Lung (tissue), 4 donors: ENCODE results near the gene BLVRA. TPM values are rescaled to one million over a fixed set of nuclear protein-coding genes. Genes with fewer than 3 reads are reported as not detected.

Experiments
- polyA plus RNA-seq, 2 donors: library from polyadenylated mRNA; stranded (reverse); fragments of 200-250 nt; gene quantifications; one replicate each; pipeline ENCODE4 v1.2.1, GENCODE V29; 2013
- total RNA-seq, 2 donors: library from RNA; depleted of rRNA in 1 of 2; stranded (reverse); fragments of >200 nt in 1 of 2; gene quantifications; one replicate each; pipeline ENCODE4 v1.2.1, GENCODE V29; 2014 to 2021
- donor health status: Bipolar disorder and iron deficiency.
- donor health status: healthy.
- donor health status: DM: yes; HTN: yes; CAD: no.

Gene BLVRA
- total and polyA plus RNA-seq, 4 donors, result 25.9 to 143 (median 97.1) TPM

Other genes starting within 250 kb of the BLVRA start
- gene STK17A, start 175.6 kb upstream of the BLVRA start, total RNA-seq, result 10 to 100 TPM; 25.8 to 34.7 TPM
- gene STK17A, start 175.6 kb upstream of the BLVRA start, polyA plus RNA-seq, result 10 to 100 TPM; 11.7 to 18.2 TPM
- 10 to 100 TPM; 47.7 to 92.1 TPM for gene COA1, start 29.2 kb upstream of the BLVRA start, total RNA-seq
- gene COA1, start 29.2 kb upstream of the BLVRA start, polyA plus RNA-seq, result 10 to 100 TPM; 35.0 to 37.6 TPM
- gene MRPS24, start 110.8 kb downstream of the BLVRA start, total RNA-seq, result 10 to 100 TPM; 33.6 to 96.7 TPM
- 100 to 1,000 TPM; 119 to 126 TPM for gene MRPS24, start 110.8 kb downstream of the BLVRA start, polyA plus RNA-seq
- 10 to 100 TPM; 23.0 to 25.5 TPM for gene URGCP, start 147.9 kb downstream of the BLVRA start, total RNA-seq
- gene URGCP, start 147.9 kb downstream of the BLVRA start, polyA plus RNA-seq, result 10 to 100 TPM; 11.8 to 16.4 TPM
- gene UBE2D4, start 167.8 kb downstream of the BLVRA start, total RNA-seq, result 10 to 100 TPM in 1 of 2 donors, 1 to 10 TPM in 1; 8.8 to 25.6 TPM
- gene UBE2D4, start 167.8 kb downstream of the BLVRA start, polyA plus RNA-seq, result 10 to 100 TPM; 11.9 to 22.4 TPM
- under 1 TPM in 1 of 2 donors, not detected in 1; 0.09 TPM for gene SPDYE1, start 239.2 kb downstream of the BLVRA start, total RNA-seq
- gene SPDYE1, start 239.2 kb downstream of the BLVRA start, polyA plus RNA-seq, result not detected